Left lung (tissue), 10 donors: ENCODE data around the gene PCSK2. TPM values are rescaled to one million over a fixed set of nuclear protein-coding genes. Genes with fewer than 3 reads are reported as not detected.
"Not testable (repeated sequence)": the region's sequence is repeated elsewhere in the genome, so short reads cannot be mapped to it uniquely, and the experiment has no call there.

Experiments
- ATAC-seq: fragments of 200-7000 bp; cut with Tn5 transposase; one replicate; pipeline ENCODE4 v1.9.1; 2020; ENCODE audit warnings: moderate library complexity
- DNase-seq, 4 donors: peaks; one replicate each; pipeline ENCODE4 v3.0.0-alpha.2; 2013 to 2020
- H3K27ac ChIP-seq, 2 donors: fragments of 200-600 bp; sonication (generic) in 1 of 2; one replicate each; pipeline versions ENCODE4 v1.5.0 to v1.8.0; 2020 to 2021
- H3K27me3 ChIP-seq, 2 donors: fragments of 200-600 bp; sonication (generic) in 1 of 2; one replicate each; pipeline versions ENCODE4 v1.5.0 to v1.8.0; 2020 to 2021
- H3K36me3 ChIP-seq, 2 donors: fragments of 200-600 bp; sonication (generic) in 1 of 2; one replicate each; pipeline versions ENCODE4 v1.5.0 to v1.8.0; 2020 to 2021
- H3K4me1 ChIP-seq, 2 donors: fragments of 200-600 bp; one replicate each; pipeline ENCODE4 v1.8.0; 2021
- H3K4me3 ChIP-seq, 2 donors: fragments of 200-600 bp; sonication (generic) in 1 of 2; one replicate each; pipeline versions ENCODE4 v1.5.0 to v1.8.0; 2020 to 2021; ENCODE audit warnings: mild to moderate bottlenecking in 1 of 2
- H3K9me3 ChIP-seq, 2 donors: fragments of 200-600 bp; sonication (generic) in 1 of 2; one replicate each; pipeline versions ENCODE4 v1.5.0 to v1.8.0; 2020 to 2021
- intact Hi-C, 2 donors: fragments of 100-400 bp; cut with DNase I; formaldehyde crosslinking; loops; one replicate each; pipeline versions ENCODE4 v1.11.2 to v1.14.2; 2022
- polyA plus RNA-seq, 6 donors: library from polyadenylated mRNA; unstranded; fragments of 120-200 nt; gene quantifications; one replicate each; pipeline ENCODE4 v1.2.1, GENCODE V29; 2013; ENCODE audit not compliant: insufficient read length in 6 of 6
- total RNA-seq, 2 donors: library from RNA; stranded (reverse); fragmentation: NEBNext Ultra II Directional; extraction: Animal tissue kit (Norgen Biotek cat#: 25700); gene quantifications; one replicate each; pipeline ENCODE4 v1.2.1, GENCODE V29; 2021
- TF ChIP-seq, protein P1 (sequence below), 2 donors: fragments of 200-600 bp; sonication (generic) in 1 of 2; IDR thresholded peaks; one replicate each; pipeline versions ENCODE4 v1.5.0 to v1.8.0; 2021; ENCODE audit warnings: antibody characterized with exemption in 2 of 2
- donor health status: DM: no; HTN: yes; CAD: no.
- donor health status: DM: no; HTN: no; CAD: no.

The PCSK2 gene
- total and polyA plus RNA-seq, 8 donors, result 0.32 to 33.4 (median 0.65) TPM

- ATAC-seq (no peak), DNase-seq (no peak)
- H3K9me3 ChIP-seq, result peaks cover 0 to 2% of the 10 kb centered on the region in 2 donors
- H3K4me3 ChIP-seq, result no peak overlapping the region
- H3K36me3 ChIP-seq, result no peaks in the 10 kb centered on the region
- intact Hi-C loops, result no loop called here
- TF ChIP-seq, protein P1, sequence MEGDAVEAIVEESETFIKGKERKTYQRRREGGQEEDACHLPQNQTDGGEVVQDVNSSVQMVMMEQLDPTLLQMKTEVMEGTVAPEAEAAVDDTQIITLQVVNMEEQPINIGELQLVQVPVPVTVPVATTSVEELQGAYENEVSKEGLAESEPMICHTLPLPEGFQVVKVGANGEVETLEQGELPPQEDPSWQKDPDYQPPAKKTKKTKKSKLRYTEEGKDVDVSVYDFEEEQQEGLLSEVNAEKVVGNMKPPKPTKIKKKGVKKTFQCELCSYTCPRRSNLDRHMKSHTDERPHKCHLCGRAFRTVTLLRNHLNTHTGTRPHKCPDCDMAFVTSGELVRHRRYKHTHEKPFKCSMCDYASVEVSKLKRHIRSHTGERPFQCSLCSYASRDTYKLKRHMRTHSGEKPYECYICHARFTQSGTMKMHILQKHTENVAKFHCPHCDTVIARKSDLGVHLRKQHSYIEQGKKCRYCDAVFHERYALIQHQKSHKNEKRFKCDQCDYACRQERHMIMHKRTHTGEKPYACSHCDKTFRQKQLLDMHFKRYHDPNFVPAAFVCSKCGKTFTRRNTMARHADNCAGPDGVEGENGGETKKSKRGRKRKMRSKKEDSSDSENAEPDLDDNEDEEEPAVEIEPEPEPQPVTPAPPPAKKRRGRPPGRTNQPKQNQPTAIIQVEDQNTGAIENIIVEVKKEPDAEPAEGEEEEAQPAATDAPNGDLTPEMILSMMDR (IDR thresholded peaks at IDR 0.05), result no peak
- no peaks in the 10 kb centered on the region for H3K27me3 ChIP-seq
- H3K4me1 ChIP-seq, result no peaks in the 10 kb centered on the region
- H3K27ac ChIP-seq, result no peak overlapping the region
Observed at GRCh38 chr20:17210983-17211382, 15.9 kb upstream of the PCSK2 start.

- Histone ChIP-seq H3K27ac (no peak overlapping the region), H3K9me3 (peaks cover 0 to 2% of the 10 kb centered on the region in 2 donors), H3K4me1 (no peaks in the 10 kb centered on the region), H3K36me3 (no peaks in the 10 kb centered on the region), H3K27me3 (no peaks in the 10 kb centered on the region), H3K4me3 (no peak overlapping the region)
- no peak for DNase-seq
- TF ChIP-seq, protein P1 (IDR thresholded peaks at IDR 0.05), result no peak
- ATAC-seq, result no peak
- intact Hi-C loops, result no loop called here
Observed at GRCh38 chr20:17215167-17215566, 11.7 kb upstream of the PCSK2 start.

- H3K36me3 ChIP-seq, ATAC-seq, DNase-seq, H3K4me1 ChIP-seq, H3K4me3 ChIP-seq, H3K27ac ChIP-seq, H3K9me3 ChIP-seq, intact Hi-C loops: not testable (repeated sequence)
- peaks cover 0 to 20% of the 10 kb centered on the region in 2 donors for H3K27me3 ChIP-seq
Observed at GRCh38 chr20:17219856-17220255, 7.0 kb upstream of the PCSK2 start.

- H3K27me3 ChIP-seq, result peaks cover 21 to 57% of the 10 kb centered on the region in 2 donors
- no peaks in the 10 kb centered on the region for H3K36me3 ChIP-seq
- intact Hi-C loops, result no loop called here
- no peak for ATAC-seq
- DNase-seq, result no peak
- H3K4me1 ChIP-seq, result peaks cover 0 to 6% of the 10 kb centered on the region in 2 donors
- TF ChIP-seq, protein P1 (IDR thresholded peaks at IDR 0.05), result no peak
- no peak overlapping the region for H3K27ac ChIP-seq
- no peaks in the 10 kb centered on the region for H3K9me3 ChIP-seq
- no peak overlapping the region for H3K4me3 ChIP-seq
Observed at GRCh38 chr20:17223553-17223952, 3.3 kb upstream of the PCSK2 start.

GRCh38 chr20:17225851-17226409, 910 bp upstream of the PCSK2 start:
- Histone ChIP-seq H3K4me1 (peaks cover 0 to 6% of the 10 kb centered on the region in 2 donors), H3K4me3 (peak overlapping the region; percentile 19 to 33), H3K27ac (no peak overlapping the region), H3K9me3 (no peaks in the 10 kb centered on the region), H3K36me3 (no peaks in the 10 kb centered on the region), H3K27me3 (peaks cover 21 to 78% of the 10 kb centered on the region in 2 donors)
- peak in 2 of 4 donors; percentile 3 to 76 for DNase-seq
- peak; percentile 35 for ATAC-seq
- intact Hi-C loops, result no loop called here
- TF ChIP-seq, protein P1 (IDR thresholded peaks at IDR 0.05), result no peak

DNA sequence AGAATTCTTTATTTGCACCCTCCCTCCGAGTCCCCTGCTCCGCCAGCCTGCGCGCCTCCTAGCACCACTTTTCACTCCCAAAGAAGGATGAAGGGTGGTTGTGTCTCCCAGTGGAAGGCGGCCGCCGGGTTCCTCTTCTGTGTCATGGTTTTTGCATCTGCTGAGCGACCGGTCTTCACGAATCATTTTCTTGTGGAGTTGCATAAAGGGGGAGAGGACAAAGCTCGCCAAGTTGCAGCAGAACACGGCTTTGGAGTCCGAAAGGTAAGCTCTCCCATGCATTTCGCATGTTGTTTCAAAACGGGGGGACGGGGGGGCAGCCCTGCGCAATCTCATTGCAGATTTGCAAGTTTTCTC, 357 bp downstream of the PCSK2 start:
- intact Hi-C loops, result no loop called here
- TF ChIP-seq, protein P1 (IDR thresholded peaks at IDR 0.05), result no peak
- ATAC-seq, result peak; percentile 2
- Histone ChIP-seq H3K4me1 (peaks cover 0 to 6% of the 10 kb centered on the region in 2 donors), H3K27ac (no peak overlapping the region), H3K9me3 (no peaks in the 10 kb centered on the region), H3K4me3 (peak overlapping the region; percentile 24 to 33), H3K27me3 (peaks cover 21 to 78% of the 10 kb centered on the region in 2 donors), H3K36me3 (no peaks in the 10 kb centered on the region)
- DNase-seq, result peak in 1 of 4 donors; percentile 76
